Muscle layer of colon (tissue), 2 donors: ENCODE data around the gene RALGPS1.
A peak's percentile ranks its signal among the peaks of the same experiment; 100 is the strongest.

Experiments
- H3K27ac ChIP-seq: one replicate; pipeline ENCODE4 v1.7.0; 2013; ENCODE audit warnings: low read depth, mild to moderate bottlenecking, low read length, moderate library complexity
- H3K27me3 ChIP-seq, 2 donors: one replicate each; pipeline ENCODE4 v1.7.0; 2013; ENCODE audit warnings: low read length in 2 of 2, mild to moderate bottlenecking in 2 of 2; ENCODE audit not compliant: insufficient read depth in 2 of 2, control insufficient read depth in 1 of 2
- H3K36me3 ChIP-seq: one replicate; pipeline ENCODE4 v1.7.0; 2013; ENCODE audit warnings: mild to moderate bottlenecking, low read length; ENCODE audit not compliant: insufficient read depth
- H3K4me1 ChIP-seq: one replicate; pipeline ENCODE4 v1.7.0; 2013; ENCODE audit warnings: mild to moderate bottlenecking, low read length; ENCODE audit not compliant: insufficient read depth
- H3K4me3 ChIP-seq, 2 donors: one replicate each; pipeline ENCODE4 v1.7.0; 2013; ENCODE audit warnings: low read length in 2 of 2, low read depth in 1 of 2, mild to moderate bottlenecking in 1 of 2, moderate library complexity in 1 of 2
- H3K9ac ChIP-seq: one replicate; pipeline ENCODE4 v1.7.0; 2013; ENCODE audit warnings: low read length
- H3K9me3 ChIP-seq: one replicate; pipeline ENCODE4 v1.7.0; 2013; ENCODE audit warnings: mild to moderate bottlenecking, low read length
- donor health status: abdominal sarcoma.
- donor health status: Adenocarcinoma of cecum.

The RALGPS1 gene

GRCh38 chr9:127233550-127233949, 319.0 kb downstream of the RALGPS1 start:
- Histone ChIP-seq H3K27ac (no peak overlapping the region), H3K4me3 (no peak overlapping the region), H3K9me3 (no peaks in the 10 kb centered on the region), H3K36me3 (no peaks in the 10 kb centered on the region), H3K9ac (no peak overlapping the region), H3K27me3 (no peaks in the 10 kb centered on the region), H3K4me1 (no peaks in the 10 kb centered on the region)

GRCh38 chr9:127233989-127234388, 319.4 kb downstream of the RALGPS1 start:
- no peak overlapping the region for H3K27ac ChIP-seq

GRCh38 chr9:127237801-127238200, 323.2 kb downstream of the RALGPS1 start:
- Histone ChIP-seq H3K9ac (no peak overlapping the region), H3K9me3 (no peaks in the 10 kb centered on the region), H3K27me3 (no peaks in the 10 kb centered on the region), H3K36me3 (no peaks in the 10 kb centered on the region), H3K27ac (no peak overlapping the region), H3K4me1 (no peaks in the 10 kb centered on the region), H3K4me3 (no peak overlapping the region)

More at GRCh38 chr9:127233989-127234388, 319.4 kb downstream of the RALGPS1 start:
- no peaks in the 10 kb centered on the region for H3K36me3 ChIP-seq
- H3K4me1 ChIP-seq: no peaks in the 10 kb centered on the region
- H3K9ac ChIP-seq: no peak overlapping the region
- H3K9me3 ChIP-seq: no peaks in the 10 kb centered on the region
- no peak overlapping the region for H3K4me3 ChIP-seq
- no peaks in the 10 kb centered on the region for H3K27me3 ChIP-seq

GRCh38 chr9:127241354-127241753, 326.8 kb downstream of the RALGPS1 start:
- H3K4me1 ChIP-seq: no peaks in the 10 kb centered on the region

GRCh38 chr9:127244609-127245601, 330.3 kb downstream of the RALGPS1 start:
- Histone ChIP-seq H3K27ac (peak overlapping the region; percentile 55), H3K4me3 (peak overlapping the region; percentile 29 to 85), H3K4me1 (no peaks in the 10 kb centered on the region), H3K27me3 (no peaks in the 10 kb centered on the region), H3K9me3 (no peaks in the 10 kb centered on the region), H3K9ac (peak overlapping the region; percentile 73), H3K36me3 (no peaks in the 10 kb centered on the region)

More at GRCh38 chr9:127241354-127241753, 326.8 kb downstream of the RALGPS1 start:
- Histone ChIP-seq H3K9ac (no peak overlapping the region), H3K27ac (no peak overlapping the region), H3K4me3 (no peak overlapping the region), H3K9me3 (no peaks in the 10 kb centered on the region), H3K36me3 (no peaks in the 10 kb centered on the region), H3K27me3 (no peaks in the 10 kb centered on the region)

- Histone ChIP-seq H3K4me1 (no peaks in the 10 kb centered on the region), H3K27ac (peak overlapping the region; percentile 32), H3K9me3 (no peaks in the 10 kb centered on the region)
These were observed 331.1 kb downstream of the RALGPS1 start for GRCh38 chr9:127245637-127246164.

GRCh38 chr9:127248241-127248640, 333.7 kb downstream of the RALGPS1 start:
- no peaks in the 10 kb centered on the region for H3K36me3 ChIP-seq
- H3K4me1 ChIP-seq: no peaks in the 10 kb centered on the region
- no peak overlapping the region for H3K27ac ChIP-seq
- no peaks in the 10 kb centered on the region for H3K9me3 ChIP-seq
- H3K4me3 ChIP-seq: no peak overlapping the region
- no peak overlapping the region for H3K9ac ChIP-seq
- H3K27me3 ChIP-seq: no peaks in the 10 kb centered on the region

More at GRCh38 chr9:127245637-127246164, 331.1 kb downstream of the RALGPS1 start:
- H3K36me3 ChIP-seq: no peaks in the 10 kb centered on the region
- peak overlapping the region; percentile 29 to 85 for H3K4me3 ChIP-seq
- H3K9ac ChIP-seq: no peak overlapping the region
- H3K27me3 ChIP-seq: no peaks in the 10 kb centered on the region

GRCh38 chr9:127249877-127250276, 335.3 kb downstream of the RALGPS1 start:
- Histone ChIP-seq H3K27me3 (no peaks in the 10 kb centered on the region), H3K9ac (no peak overlapping the region), H3K9me3 (no peaks in the 10 kb centered on the region), H3K4me3 (no peak overlapping the region), H3K27ac (no peak overlapping the region), H3K4me1 (no peaks in the 10 kb centered on the region), H3K36me3 (no peaks in the 10 kb centered on the region)

GRCh38 chr9:127250896-127251391, 336.4 kb downstream of the RALGPS1 start:
- Histone ChIP-seq H3K4me3 (no peak overlapping the region), H3K36me3 (no peaks in the 10 kb centered on the region), H3K4me1 (no peaks in the 10 kb centered on the region), H3K9ac (no peak overlapping the region), H3K9me3 (no peaks in the 10 kb centered on the region), H3K27me3 (no peaks in the 10 kb centered on the region), H3K27ac (no peak overlapping the region)

- Histone ChIP-seq H3K36me3 (no peaks in the 10 kb centered on the region), H3K4me3 (no peak overlapping the region), H3K27me3 (no peaks in the 10 kb centered on the region), H3K4me1 (no peaks in the 10 kb centered on the region), H3K9me3 (no peaks in the 10 kb centered on the region), H3K27ac (no peak overlapping the region), H3K9ac (no peak overlapping the region)
These were observed 338.1 kb downstream of the RALGPS1 start for GRCh38 chr9:127252410-127253318.

- H3K4me1 ChIP-seq: no peaks in the 10 kb centered on the region
- no peak overlapping the region for H3K27ac ChIP-seq
- H3K9me3 ChIP-seq: no peaks in the 10 kb centered on the region
- H3K4me3 ChIP-seq: no peak overlapping the region
- H3K9ac ChIP-seq: no peak overlapping the region
- no peaks in the 10 kb centered on the region for H3K27me3 ChIP-seq
- H3K36me3 ChIP-seq: no peaks in the 10 kb centered on the region
These were observed 338.9 kb downstream of the RALGPS1 start for GRCh38 chr9:127253446-127253845.
